Measurements from ENCODE around the gene BICDL1.

- no peak for TF ChIP-seq CTCF (conservative IDR thresholded peaks at IDR 0.05; ENCODE audit: low read depth, low read length)
- no peak for TF ChIP-seq EZH2 (IDR thresholded peaks at IDR 0.05; ENCODE audit: borderline replicate concordance, low read depth, low read length, poor library complexity, severe bottlenecking)
These were observed 126.0 kb downstream of the BICDL1 start for GRCh38 chr12:120115066-120115465.

Data from A673 (cell line).